OCI-LY7 (cell line): Measurements from ENCODE around the gene METTL23. TPM values are rescaled to one million over a fixed set of nuclear protein-coding genes. Genes with fewer than 3 reads are reported as not detected.

Experiments used
- Bru-seq: library from RNA; stranded (reverse); fragments of 400-500 nt; gene quantifications from one replicate; lab custom pipeline; 2021; lab: Mats Ljungman, UMichigan
- BruChase-seq, 2 experiments: library from RNA; stranded (reverse); fragments of 400-500 nt; gene quantifications; one replicate each; lab custom pipeline; 2021; lab: Mats Ljungman, UMichigan
- BruUV-seq: library from RNA; stranded (reverse); fragments of 400-500 nt; replicated peaks from 2 replicates; lab custom pipeline; 2021; lab: Mats Ljungman, UMichigan
- CTCF ChIA-PET: fragments of 300-600 bp; sonication (Branson Sonifier 250); formaldehyde crosslinking; loops from one replicate; lab custom pipeline; 2022; ENCODE audit warnings: antibody characterized with exemption; ENCODE audit not compliant: unreplicated experiment; lab: Charles Lee
- POLR2A ChIA-PET: fragments of 300-600 bp; sonication (Branson Sonifier 250); formaldehyde crosslinking; loops from one replicate; lab custom pipeline; 2022; ENCODE audit warnings: antibody characterized with exemption; lab: Charles Lee
- DNase-seq: peaks from one replicate; pipeline ENCODE4 v3.0.0-alpha.2; 2015; ENCODE audit warnings: low spot score
- H2AFZ ChIP-seq: fragments of 200-600 bp; sonication (generic), shearing (Covaris generic); 2 replicates; pipeline ENCODE4 v1.6.1; 2014; ENCODE audit warnings: mild to moderate bottlenecking, antibody characterized with exemption, low read length, moderate library complexity
- H3K27ac ChIP-seq: fragments of 200-600 bp; sonication (generic); 2 replicates; pipeline ENCODE4 v1.5.1; 2014; ENCODE audit warnings: mixed run types, low read depth, mild to moderate bottlenecking, moderate library complexity, low read length, inconsistent platforms; ENCODE audit not compliant: poor library complexity, severe bottlenecking
- H3K36me3 ChIP-seq: fragments of 200-600 bp; sonication (generic); 2 replicates; pipeline ENCODE4 v1.6.1; 2014; ENCODE audit warnings: mild to moderate bottlenecking, antibody characterized with exemption, low read length, moderate library complexity, mixed read lengths; ENCODE audit not compliant: insufficient read depth
- H3K4me1 ChIP-seq: fragments of 200-600 bp; sonication (generic); 2 replicates; pipeline ENCODE4 v1.5.1; 2014; ENCODE audit warnings: mild to moderate bottlenecking, low read length; ENCODE audit not compliant: insufficient read depth, poor library complexity, severe bottlenecking
- H3K4me2 ChIP-seq: fragments of 200-600 bp; sonication (generic); 2 replicates; pipeline ENCODE4 v1.6.1; 2014; ENCODE audit warnings: mild to moderate bottlenecking, low read length
- H3K4me3 ChIP-seq: fragments of 200-600 bp; sonication (generic); 2 replicates; pipeline ENCODE4 v1.5.1; 2014; ENCODE audit warnings: mild to moderate bottlenecking, low read depth, low read length; ENCODE audit not compliant: poor library complexity, severe bottlenecking
- H3K79me2 ChIP-seq: fragments of 200-600 bp; sonication (generic); 2 replicates; pipeline ENCODE4 v1.6.1; 2016; ENCODE audit warnings: low read depth, mild to moderate bottlenecking, low read length, moderate library complexity, mixed read lengths; ENCODE audit not compliant: insufficient read depth
- H3K9me2 ChIP-seq: fragments of 200-600 bp; sonication (generic); 2 replicates; pipeline ENCODE4 v1.6.1; 2016; ENCODE audit warnings: mild to moderate bottlenecking, low read length, mixed read lengths; ENCODE audit not compliant: insufficient read depth
- H3K9me3 ChIP-seq: fragments of 200-600 bp; sonication (generic); 2 replicates; pipeline ENCODE4 v1.6.1; 2014; ENCODE audit warnings: mild to moderate bottlenecking, mixed run types, low read length, mixed read lengths
- H4K20me1 ChIP-seq: fragments of 200-600 bp; sonication (generic); 2 replicates; pipeline ENCODE4 v1.6.1; 2014; ENCODE audit warnings: mild to moderate bottlenecking, antibody characterized with exemption, low read length, moderate library complexity, mixed read lengths; ENCODE audit not compliant: insufficient read depth
- CTCF ChIP-seq: fragments of 200-600 bp; sonication (generic); conservative IDR thresholded peaks from 2 replicates; pipeline ENCODE4 v1.5.1; 2014; ENCODE audit warnings: mild to moderate bottlenecking, antibody characterized with exemption, low read length, moderate library complexity, mixed read lengths
- EZH2phosphoT487 ChIP-seq: fragments of 200-600 bp; sonication (generic); IDR thresholded peaks from 2 replicates; pipeline ENCODE4 v1.6.1; 2018; ENCODE audit warnings: low read depth, borderline replicate concordance, mild to moderate bottlenecking, mixed run types, antibody characterized with exemption, low read length, moderate library complexity, mixed read lengths
- intact Hi-C: fragments of 100-400 bp; cut with micrococcal nuclease; formaldehyde crosslinking; loops from one replicate; pipeline ENCODE4 v1.10.0; 2022; ENCODE audit not compliant: unreplicated experiment
- long read RNA-seq: library from polyadenylated mRNA; stranded (forward); transcript quantifications from one replicate; pipeline ENCODE4 v2.0.0, GENCODE V29; 2022
- total RNA-seq, 2 experiments: library from RNA; depleted of rRNA in 1 of 2; stranded (reverse); fragments of >200 nt in 1 of 2; shearing (Covaris generic) in 1 of 2; gene quantifications; 2 replicates each; pipeline ENCODE4 v1.2.3, GENCODE V29; 2014 to 2022

METTL23 gene, protein sequence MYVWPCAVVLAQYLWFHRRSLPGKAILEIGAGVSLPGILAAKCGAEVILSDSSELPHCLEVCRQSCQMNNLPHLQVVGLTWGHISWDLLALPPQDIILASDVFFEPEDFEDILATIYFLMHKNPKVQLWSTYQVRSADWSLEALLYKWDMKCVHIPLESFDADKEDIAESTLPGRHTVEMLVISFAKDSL
- 91.8 and 93.7 TPM in 2 replicates for total RNA-seq (2014; rRNA removed; shearing (Covaris generic))
- 82.7 and 102 TPM in 2 replicates for total RNA-seq (2022)
- percentile 89 among the genes with signal in this experiment for Bru-seq, nascent RNA
- BruChase-seq, experiment 1, labeled RNA remaining after a 6-hour chase, result percentile 80 among the genes with signal in this experiment
- BruChase-seq, experiment 2, labeled RNA remaining after a 2-hour chase, result percentile 75 among the genes with signal in this experiment
- long read RNA-seq, transcript METTL23-204 (4 exons, 904 nt), result major isoform, 13 of 73 reads
- long read RNA-seq, transcript METTL23-212 (4 exons, 1,006 nt), result major isoform, 13 of 73 reads
- long read RNA-seq, transcript METTL23-215 (5 exons, 1,171 nt), result minor isoform, 5 of 73 reads
- long read RNA-seq, transcript METTL23-201 (5 exons, 1,155 nt), result minor isoform, 11 of 73 reads
- long read RNA-seq, partial matches to known transcripts, result 2 of 73 reads
- long read RNA-seq, other reads (novel, unspliced or antisense), result 27 of 73 reads

DNA sequence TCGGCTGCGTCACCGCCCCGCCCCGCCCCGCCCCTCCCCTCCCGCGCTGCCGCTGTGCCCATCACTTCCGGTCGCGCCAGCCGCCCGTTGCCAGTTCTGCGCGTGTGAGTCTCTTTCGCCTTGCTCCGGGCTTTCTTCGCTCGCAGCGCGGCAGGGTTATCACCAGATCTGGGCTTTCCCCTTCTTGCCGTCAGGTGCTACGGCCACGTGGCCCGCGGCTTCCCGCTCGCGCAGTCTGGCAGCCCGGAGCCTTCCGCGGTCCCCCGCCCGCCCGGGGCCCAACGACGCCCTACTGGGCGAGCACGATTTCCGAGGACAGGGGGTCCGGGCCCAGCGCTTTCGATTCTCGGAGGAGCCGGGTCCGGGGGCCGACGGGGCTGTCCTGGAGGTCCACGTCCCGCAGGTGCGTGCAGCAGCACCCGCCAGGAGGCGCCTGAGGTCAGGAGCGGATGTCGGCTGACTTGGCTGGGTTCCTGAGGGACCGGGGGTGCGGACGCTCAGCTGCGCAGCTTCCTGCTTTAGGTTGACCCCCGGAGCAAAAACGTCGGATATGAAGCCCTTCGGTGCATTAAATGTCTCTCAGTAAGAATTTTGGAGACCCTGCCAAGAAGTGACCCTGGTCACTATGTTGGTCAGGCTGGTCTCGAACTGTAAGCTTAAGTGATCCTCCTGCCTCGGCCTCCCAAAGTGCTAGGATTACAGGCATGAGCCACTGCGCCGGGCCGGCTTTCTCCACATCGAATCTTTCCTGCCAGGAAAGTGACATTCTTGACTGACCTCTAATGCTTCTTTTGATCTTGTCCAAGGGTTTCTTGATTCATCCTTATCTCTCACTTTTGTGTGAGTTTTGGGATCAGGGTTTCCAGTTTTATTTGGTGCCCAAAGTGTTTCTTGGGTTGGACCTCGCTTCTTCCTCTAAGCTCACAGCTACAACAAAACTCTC, at the start of gene METTL23:
METTL23 (plus strand) TSS at position 64 of the 943 bp plus-strand sequence. CDS start 2,872 bp downstream, outside the sequence.
- peak within 1 kb of the TSS; percentile 91 for H3K27ac ChIP-seq
- ChIA-PET CTCF (interaction anchor here (0.9 to 1.4 kb wide), 2 partner anchors 11 to 170 kb away, joined by 3 to 4 read pairs; partner anchors contain the start of gene MFSD11), POLR2A (interaction anchor here (0.6 to 2.9 kb wide), 14 partner anchors 8 to 1339 kb away, joined by 3 to 12 read pairs (median 4); partner anchors contain the start of genes MFSD11 and SRSF2)
- H3K9me3 ChIP-seq, result no peaks in the 10 kb centered on the region
- peaks cover 46% of the 10 kb centered on the region for H3K4me1 ChIP-seq
- DNase-seq, result peak; percentile 96
- TSS peak; percentile 84 for BruUV-seq
- peak within 1 kb of the TSS; percentile 97 for H3K4me2 ChIP-seq
- intact Hi-C loops, result loop anchor here (1.0 to 5.0 kb wide), 5 partner anchors 10 to 460 kb away; partner anchors contain the start of genes SRSF2 and UBALD2
- H3K79me2 ChIP-seq, result peaks cover 79% of the 10 kb centered on the region
- TF ChIP-seq CTCF (peak; percentile 93), EZH2phosphoT487 (no peak)
- H2AFZ ChIP-seq, result peak within 1 kb of the TSS; percentile 25; the same call in 1 of the 2 replicates
- H3K9me2 ChIP-seq, result no peaks in the 10 kb centered on the region
- H3K4me3 ChIP-seq, result peak within 1 kb of the TSS; percentile 78
- H4K20me1 ChIP-seq, result peaks cover 4% of the 10 kb centered on the region; the same call in 1 of the 2 replicates
- peaks cover 63% of the 10 kb centered on the region for H3K36me3 ChIP-seq

DNA sequence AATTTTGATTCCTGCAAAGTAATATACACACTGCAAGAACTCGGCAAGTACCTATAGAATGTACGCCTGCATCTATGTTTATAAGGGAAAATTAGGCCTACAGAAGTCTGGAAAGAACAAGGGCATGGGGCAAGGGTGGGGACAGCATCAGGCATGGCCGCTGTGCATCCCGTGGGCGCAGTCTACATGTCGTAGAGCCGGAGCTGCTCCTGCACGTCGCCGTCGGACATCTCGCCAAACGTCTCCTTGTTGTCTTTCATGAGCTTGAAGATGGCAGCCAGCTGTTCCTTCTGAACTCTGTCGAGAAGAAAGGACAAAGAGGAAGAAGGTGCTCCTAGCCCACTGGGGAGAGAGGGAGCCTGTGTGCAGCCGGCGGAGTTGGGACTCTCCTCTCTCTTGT, 49.2 kb upstream of the METTL23 start:
- no peaks in the 10 kb centered on the region for H3K36me3 ChIP-seq
- no peaks in the 10 kb centered on the region for H3K9me2 ChIP-seq
- POLR2A ChIA-PET, result no interaction called here
- H3K27ac ChIP-seq, result no peak overlapping the region
- peaks cover 10% of the 10 kb centered on the region for H3K4me1 ChIP-seq
- intact Hi-C loops, result no loop called here
- CTCF ChIA-PET, result interaction anchor here (0.6 kb wide), 1 partner anchor 148 kb away, joined by 3 read pairs; no protein-coding TSS in a partner anchor
- no peak overlapping the region for H3K4me2 ChIP-seq
- no TSS peak for BruUV-seq
- no peak for DNase-seq
- H3K4me3 ChIP-seq, result no peak overlapping the region
- TF ChIP-seq CTCF, result no peak
- no peak for TF ChIP-seq EZH2phosphoT487
- no peak overlapping the region for H2AFZ ChIP-seq
- H4K20me1 ChIP-seq, result no peaks in the 10 kb centered on the region
- H3K9me3 ChIP-seq, result no peaks in the 10 kb centered on the region
- peaks cover 1% of the 10 kb centered on the region; the same call in 1 of the 2 replicates for H3K79me2 ChIP-seq
